COLO668 (cell line): ENCODE measurements around the gene ARHGAP10.
A peak's percentile ranks its signal among the peaks of the same experiment; 100 is the strongest.

Experiments
- DNase-seq: peaks from one replicate; lab custom pipeline; 2025; ENCODE audit not compliant: unreplicated experiment; lab: John Stamatoyannopoulos, UW

ARHGAP10 gene

GRCh38 chr4:148023512-148024181 lies 291.8 kb downstream of the ARHGAP10 start:
- no peak for DNase-seq

- no peak for DNase-seq
Observed at GRCh38 chr4:148025981-148026380, 294.1 kb downstream of the ARHGAP10 start.

GRCh38 chr4:148027201-148027600 lies 295.3 kb downstream of the ARHGAP10 start:
- DNase-seq: no peak

- no peak for DNase-seq
Observed at GRCh38 chr4:148029781-148030180, 297.9 kb downstream of the ARHGAP10 start.

DNA sequence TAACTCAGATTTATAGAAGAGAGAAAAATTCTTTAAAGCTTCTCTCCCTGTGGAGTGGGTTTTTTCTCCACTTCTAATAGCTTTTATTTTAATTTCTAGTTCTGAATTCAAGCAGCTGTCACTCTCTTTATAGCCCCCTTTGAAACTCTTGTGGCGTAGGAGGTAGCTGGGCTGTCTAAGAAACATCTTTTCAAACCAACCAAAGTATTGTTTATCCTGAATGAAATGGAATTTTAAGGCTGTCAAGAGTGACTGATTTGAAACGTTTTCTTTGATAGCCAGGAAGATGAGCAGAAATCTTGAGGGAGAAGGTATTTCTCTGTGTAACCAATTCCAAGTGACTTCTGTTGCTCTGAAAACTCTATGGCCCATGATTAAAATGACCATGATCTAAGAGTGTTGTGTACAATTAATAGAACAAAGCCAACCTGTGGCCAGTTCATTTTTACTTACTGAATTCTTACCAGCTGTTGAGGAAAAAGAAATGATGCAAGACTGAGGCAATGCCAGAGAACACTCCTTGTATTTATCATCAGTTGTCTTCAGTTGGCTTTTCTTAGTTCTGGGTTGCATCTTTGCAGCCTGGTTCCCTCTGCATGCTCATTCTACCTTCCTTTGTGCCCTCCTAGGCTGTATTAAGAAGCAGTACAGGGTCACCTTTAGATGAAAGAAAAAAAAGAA lies 298.4 kb downstream of the ARHGAP10 start:
- no peak for DNase-seq

GRCh38 chr4:148034813-148035212 lies 302.9 kb downstream of the ARHGAP10 start:
- DNase-seq: no peak

DNA sequence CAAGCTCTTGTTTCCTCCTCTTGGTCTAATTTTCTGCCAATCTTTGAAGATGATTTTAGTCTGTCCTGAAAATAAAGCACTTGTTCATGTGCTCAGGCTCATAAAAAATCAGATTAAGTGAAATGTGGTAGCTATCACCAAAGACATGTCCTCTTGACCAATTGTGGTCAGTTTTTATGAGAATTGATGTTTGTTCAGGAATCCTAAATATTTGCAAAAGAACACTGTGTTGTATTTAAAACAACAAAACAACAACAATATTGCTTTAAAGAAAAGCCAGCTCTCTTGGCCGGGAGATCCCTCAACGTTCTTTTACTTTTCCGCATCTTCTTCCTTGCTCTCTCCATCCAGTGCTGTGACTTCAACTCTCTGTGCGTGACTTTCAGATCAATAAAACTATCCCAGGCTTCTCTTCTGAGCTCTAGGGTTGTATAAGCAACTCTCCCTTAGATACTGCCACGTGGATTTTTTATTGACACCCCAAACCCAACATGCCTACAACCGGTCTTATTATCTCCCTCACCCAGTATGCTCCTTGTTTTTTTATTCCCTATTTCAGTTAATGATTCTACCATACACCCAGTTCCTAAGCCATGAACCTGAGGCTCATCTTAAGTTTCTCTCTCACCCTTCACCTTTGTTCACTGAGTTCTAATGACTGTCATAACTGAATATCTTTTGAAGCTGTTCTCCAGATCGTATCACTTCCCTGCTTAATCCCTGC lies 309.9 kb downstream of the ARHGAP10 start:
- no peak for DNase-seq

- no peak for DNase-seq
Observed at GRCh38 chr4:148044089-148044911, 312.4 kb downstream of the ARHGAP10 start.

DNA sequence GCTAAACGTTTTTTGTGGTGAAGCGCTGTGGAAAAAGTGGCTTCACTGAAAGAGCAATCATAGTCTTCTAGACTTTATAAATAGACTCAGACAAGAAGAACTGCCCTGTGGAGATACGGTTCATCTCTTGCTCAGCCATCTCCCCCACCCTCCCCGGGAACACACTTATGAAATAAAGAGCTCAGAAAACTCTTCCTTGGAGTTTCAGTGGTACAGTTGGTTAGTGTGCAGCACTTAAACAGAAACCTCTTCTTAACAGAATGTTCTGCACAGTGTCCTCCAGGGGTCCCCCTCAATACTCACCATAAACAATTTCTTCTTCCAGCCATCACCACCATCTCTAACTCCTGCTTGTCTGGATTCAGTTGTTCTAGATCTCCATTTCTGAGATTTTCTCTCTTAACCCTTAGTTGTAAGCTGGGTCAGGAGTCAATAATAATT lies 313.0 kb downstream of the ARHGAP10 start:
- no peak for DNase-seq

GRCh38 chr4:148048598-148048997 lies 316.7 kb downstream of the ARHGAP10 start:
- DNase-seq: no peak

DNA sequence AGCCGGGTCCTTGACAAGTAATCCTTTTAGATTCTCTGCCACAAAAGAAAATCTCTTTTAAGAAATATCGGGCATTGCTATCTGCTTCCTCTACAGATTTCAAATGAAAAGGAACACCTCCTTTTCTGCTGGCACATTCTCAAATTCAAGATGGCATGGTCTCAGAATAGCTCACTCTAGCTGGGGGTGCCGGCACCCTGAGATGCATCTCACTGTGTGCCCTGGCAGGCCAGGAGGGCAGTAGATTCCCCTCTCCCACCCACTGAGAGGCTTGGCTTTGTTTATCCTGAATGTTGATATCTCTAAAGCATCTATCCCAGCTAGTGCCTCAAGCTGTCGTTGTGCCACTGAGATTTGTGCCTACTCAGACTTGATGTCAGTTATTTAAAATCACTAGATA lies 319.5 kb downstream of the ARHGAP10 start:
- DNase-seq: no peak

GRCh38 chr4:148052448-148052847 lies 320.6 kb downstream of the ARHGAP10 start:
- no peak for DNase-seq

DNA sequence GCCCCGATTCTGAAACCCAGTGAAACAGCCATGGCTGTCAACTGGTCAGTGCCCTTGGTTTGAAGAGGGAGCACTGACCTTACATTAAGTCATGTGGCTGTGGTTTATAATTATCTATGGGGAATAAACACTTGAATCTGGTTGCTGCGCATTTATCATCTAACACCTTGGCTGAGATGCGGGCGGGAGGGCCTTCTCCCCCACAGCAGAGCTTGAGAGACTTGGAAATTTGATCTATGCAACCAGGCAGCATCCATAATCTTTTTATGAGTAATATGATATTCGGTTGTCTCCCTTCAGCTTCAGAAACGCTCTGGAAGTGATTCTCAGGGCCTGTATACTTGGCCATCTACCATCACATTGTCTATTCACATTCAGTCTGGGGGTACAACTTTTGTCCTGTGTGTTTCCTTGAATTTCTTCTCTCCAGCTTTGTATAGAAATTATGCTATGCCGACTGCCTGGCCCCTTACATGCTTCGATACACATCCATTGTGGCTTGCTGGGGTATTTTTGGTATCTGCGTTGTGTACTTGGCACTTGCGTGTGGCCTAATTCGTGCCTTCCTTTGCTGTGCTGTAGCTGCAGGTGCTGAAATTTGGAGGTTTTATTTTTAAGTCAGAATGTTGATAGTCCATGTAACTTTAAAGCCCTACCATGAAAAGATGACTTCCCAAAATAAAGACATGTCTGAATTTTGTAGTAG lies 321.6 kb downstream of the ARHGAP10 start:
- peak; percentile 46 for DNase-seq

- DNase-seq: peak; percentile 59
Observed at GRCh38 chr4:148054275-148054674, 322.4 kb downstream of the ARHGAP10 start.

- no peak for DNase-seq
Observed at GRCh38 chr4:148055844-148056243, 324.0 kb downstream of the ARHGAP10 start.

DNA sequence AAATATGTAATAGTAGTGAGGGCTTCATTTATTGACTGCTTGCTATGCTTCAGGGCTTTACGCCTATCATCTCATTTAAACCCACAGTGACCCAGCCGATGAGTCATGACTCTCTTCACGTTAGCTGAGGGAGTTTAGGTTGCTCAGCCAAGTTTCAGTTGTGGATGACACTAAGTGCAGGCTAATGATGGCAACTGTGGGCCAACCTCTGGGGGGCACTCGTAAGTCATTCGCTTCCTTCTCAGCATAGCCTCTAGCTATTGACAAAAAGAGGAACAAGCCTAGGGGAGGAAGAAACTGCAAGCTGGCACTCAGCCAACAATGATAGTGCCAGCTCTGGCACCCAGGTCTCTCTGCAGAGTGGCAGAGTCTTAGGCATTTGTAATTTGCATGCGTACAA lies 325.0 kb downstream of the ARHGAP10 start:
- DNase-seq: peak; percentile 25

DNA sequence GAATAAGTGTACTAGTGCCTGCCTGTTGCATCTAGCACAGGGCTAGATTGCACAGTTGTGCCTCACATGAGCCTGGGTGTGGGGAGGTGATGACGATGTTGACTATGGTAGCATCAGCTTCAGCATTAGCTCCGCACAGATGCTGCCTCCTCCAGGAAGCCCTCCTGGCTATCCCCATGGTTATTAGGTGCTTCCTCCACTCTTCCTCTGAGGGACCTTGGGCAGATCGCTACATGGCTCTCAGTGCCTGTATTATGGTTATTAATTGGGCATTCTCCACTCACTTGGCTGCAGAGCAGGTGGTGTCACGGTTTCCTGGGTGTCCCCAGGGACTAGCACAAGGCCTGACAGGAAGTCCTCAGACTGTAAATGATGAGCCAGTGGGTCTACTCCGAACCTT lies 325.6 kb downstream of the ARHGAP10 start:
- DNase-seq: no peak

DNA sequence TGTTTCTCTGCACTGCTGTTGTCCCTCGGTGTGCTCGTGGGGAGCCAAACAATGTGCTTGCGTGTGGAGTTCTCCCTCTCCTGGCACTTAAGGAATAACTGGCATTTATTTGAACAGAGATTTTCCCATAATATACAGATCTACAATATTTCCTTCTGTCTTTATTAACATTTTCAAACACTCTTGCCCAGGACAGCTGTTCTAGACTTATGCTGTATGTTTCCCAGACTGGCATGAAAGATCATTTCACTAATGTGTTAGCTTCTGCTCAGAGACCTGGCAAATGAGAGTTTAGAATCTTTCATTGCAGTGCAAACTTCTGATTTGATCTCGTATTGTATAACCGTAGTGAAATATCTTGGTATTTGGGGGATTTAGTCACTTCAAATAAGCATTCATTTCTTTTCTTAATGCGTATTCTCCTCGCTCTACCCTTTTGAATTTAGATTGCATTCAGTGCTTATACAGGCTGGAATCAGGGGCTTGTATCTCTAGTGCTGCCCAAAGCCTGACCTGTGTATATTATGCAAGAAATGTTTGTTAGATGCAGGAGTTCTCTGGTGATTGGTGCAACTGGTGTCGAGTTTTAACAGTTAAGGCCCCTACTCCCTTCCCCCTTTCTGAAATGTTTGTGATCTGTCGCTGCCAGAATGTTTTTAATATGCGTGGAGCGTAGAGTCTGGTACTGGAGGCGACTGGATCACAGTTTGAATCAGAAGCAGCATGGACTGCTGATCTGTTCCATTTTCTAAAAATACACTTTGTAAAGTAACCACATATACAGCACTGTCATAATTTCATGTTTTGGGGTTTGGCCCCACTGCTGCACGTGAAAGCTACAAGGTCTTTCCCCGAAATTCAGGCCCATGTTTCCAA lies 326.3 kb downstream of the ARHGAP10 start:
- no peak for DNase-seq

- DNase-seq: no peak
Observed at GRCh38 chr4:148059617-148060180, 327.8 kb downstream of the ARHGAP10 start.
